AG09309 (cell line): Measurements from ENCODE around the gene BEST4.
A peak's percentile ranks its signal among the peaks of the same experiment; 100 is the strongest.
"Not testable (repeated sequence)": the region's sequence is repeated elsewhere in the genome, so short reads cannot be mapped to it uniquely, and the experiment has no call there.

Source experiments
- DNase-seq: peaks from one replicate; pipeline ENCODE4 v3.0.0-alpha.2; 2010; ENCODE audit warnings: low read depth
- H3K4me3 ChIP-seq: 2 replicates; pipeline ENCODE4 v1.5.1; 2011; ENCODE audit warnings: mild to moderate bottlenecking, low read depth, low read length, moderate library complexity; ENCODE audit not compliant: control insufficient read depth
- CTCF ChIP-seq: IDR thresholded peaks from 2 replicates; pipeline ENCODE4 v1.5.1; 2011; ENCODE audit warnings: mild to moderate bottlenecking, low read depth, low read length, inconsistent platforms; ENCODE audit not compliant: insufficient read depth, control insufficient read depth; ENCODE audit errors: missing control alignments

The BEST4 gene

GRCh38 chr1:44739307-44740178, 48.4 kb downstream of the BEST4 start, which contains the start of gene KIF2C:
TSS of gene KIF2C (plus strand) at chr1:44739837. CDS start at chr1:44739933, 96 bp downstream.
- TF ChIP-seq CTCF, result no peak
- H3K4me3 ChIP-seq, result peak within 1 kb of the TSS; percentile 50
- DNase-seq, result peak; percentile 87

GRCh38 chr1:44738953-44739306, 49.0 kb downstream of the BEST4 start:
- H3K4me3 ChIP-seq, result peak overlapping the region; percentile 50
- not testable (repeated sequence) for DNase-seq

- TF ChIP-seq CTCF, result no peak
- no peak for DNase-seq
- H3K4me3 ChIP-seq, result no peak overlapping the region
These were observed 52.0 kb downstream of the BEST4 start for GRCh38 chr1:44735992-44736391.

- TF ChIP-seq CTCF, result no peak
- H3K4me3 ChIP-seq, result no peak overlapping the region
- no peak for DNase-seq
These were observed 54.2 kb downstream of the BEST4 start for GRCh38 chr1:44733784-44734183.
